ENCODE measurements around the gene ATP8B3. TPM values are rescaled to one million over a fixed set of nuclear protein-coding genes. Genes with fewer than 3 reads are reported as not detected.

Gene ATP8B3
- total RNA-seq, 1 donor from 2014 or later = 4.2 TPM

GRCh38 chr19:1833540-1833939, 21.5 kb upstream of the ATP8B3 start:
- DNase-seq (ENCODE audit: low read depth) = peak; percentile 6

- DNase-seq (ENCODE audit: low read depth) = no peak
These were observed 20.1 kb upstream of the ATP8B3 start for GRCh38 chr19:1832046-1832663.

GRCh38 chr19:1830978-1831377, 18.9 kb upstream of the ATP8B3 start:
- DNase-seq (ENCODE audit: low read depth) = no peak

- DNase-seq (ENCODE audit: low read depth) = no peak
These were observed 18.5 kb upstream of the ATP8B3 start for GRCh38 chr19:1830568-1830967.

GRCh38 chr19:1829958-1830357, 17.9 kb upstream of the ATP8B3 start:
- DNase-seq (ENCODE audit: low read depth) = no peak

GRCh38 chr19:1828279-1829238, 16.5 kb upstream of the ATP8B3 start:
- DNase-seq (ENCODE audit: low read depth) = no peak

GRCh38 chr19:1827566-1828278, 15.6 kb upstream of the ATP8B3 start:
- DNase-seq (ENCODE audit: low read depth) = no peak

GRCh38 chr19:1826557-1827521, 14.8 kb upstream of the ATP8B3 start:
- peak; percentile 41 for DNase-seq (ENCODE audit: low read depth)

- peak; percentile 46 for DNase-seq (ENCODE audit: low read depth)
These were observed 14.0 kb upstream of the ATP8B3 start for GRCh38 chr19:1825909-1826556.

GRCh38 chr19:1824252-1824622, 12.2 kb upstream of the ATP8B3 start:
- no peak for DNase-seq (ENCODE audit: low read depth)

GRCh38 chr19:1823539-1824251, 11.6 kb upstream of the ATP8B3 start:
- DNase-seq (ENCODE audit: low read depth) = no peak

GRCh38 chr19:1823020-1823419, 10.9 kb upstream of the ATP8B3 start:
- DNase-seq (ENCODE audit: low read depth) = no peak

- DNase-seq (ENCODE audit: low read depth) = no peak
These were observed 10.1 kb upstream of the ATP8B3 start for GRCh38 chr19:1822210-1822609.

- no peak for DNase-seq (ENCODE audit: low read depth)
These were observed 7.5 kb upstream of the ATP8B3 start for GRCh38 chr19:1819341-1820255.

GRCh38 chr19:1818549-1819195, 6.6 kb upstream of the ATP8B3 start:
- no peak for DNase-seq (ENCODE audit: low read depth)

- no peak for DNase-seq (ENCODE audit: low read depth)
These were observed 5.6 kb upstream of the ATP8B3 start for GRCh38 chr19:1817553-1818179.

- DNase-seq (ENCODE audit: low read depth) = no peak
These were observed 4.6 kb upstream of the ATP8B3 start for GRCh38 chr19:1816530-1817298.

Measured in renal cortical epithelial cell (primary cell).